Ascending aorta (tissue), 2 donors: ENCODE measurements around the gene KIF16B. TPM values are rescaled to one million over a fixed set of nuclear protein-coding genes. Genes with fewer than 3 reads are reported as not detected.

ENCODE experiments used
- DNase-seq, 2 donors: peaks; one replicate each; pipeline ENCODE4 v3.0.0-alpha.2; 2019; ENCODE audit warnings: low spot score in 2 of 2
- H3K27ac ChIP-seq, 2 donors: fragments of 200-600 bp; sonication (generic); one replicate each; pipeline ENCODE4 v1.5.1; 2016 to 2017; ENCODE audit warnings: mild to moderate bottlenecking in 1 of 2
- H3K27me3 ChIP-seq: fragments of 200-600 bp; sonication (generic); one replicate; pipeline ENCODE4 v1.5.1; 2017
- H3K36me3 ChIP-seq, 2 donors: fragments of 200-600 bp; sonication (generic); one replicate each; pipeline ENCODE4 v1.5.1; 2016
- H3K4me1 ChIP-seq, 2 donors: fragments of 200-600 bp; sonication (generic); one replicate each; pipeline ENCODE4 v1.5.1; 2016 to 2017; ENCODE audit warnings: mild to moderate bottlenecking in 1 of 2
- H3K4me3 ChIP-seq, 2 donors: fragments of 200-600 bp; sonication (generic); one replicate each; pipeline ENCODE4 v1.5.1; 2016 to 2017; ENCODE audit warnings: mild to moderate bottlenecking in 1 of 2
- H3K9me3 ChIP-seq, 2 donors: fragments of 200-600 bp; sonication (generic); one replicate each; pipeline ENCODE4 v1.5.1; 2016
- CTCF ChIP-seq, 3 experiments: fragments of 200-600 bp in 2 of 3; fragments of 450-650 bp in 1 of 3; sonication (generic) in 2 of 3; IDR thresholded peaks; one replicate each; pipeline ENCODE4 v1.5.1; 2016 to 2019; ENCODE audit warnings: antibody characterized with exemption in 3 of 3, mild to moderate bottlenecking in 1 of 3, moderate library complexity in 1 of 3
- intact Hi-C: fragments of 100-400 bp; cut with DNase I; formaldehyde crosslinking; loops from one replicate; pipeline ENCODE4 v1.15.1; 2023
- total RNA-seq: library from RNA; depleted of rRNA; stranded (reverse); fragments of >200 nt; gene quantifications from one replicate; pipeline ENCODE4 v1.1.0, GENCODE V29; 2016

KIF16B gene
- total RNA-seq, 1 donor from 2014 or later: 6.3 TPM

- intact Hi-C loops: no loop called here
- Histone ChIP-seq H3K9me3 (peaks cover 0 to 4% of the 10 kb centered on the region in 2 donors), H3K4me3 (no peak overlapping the region), H3K27ac (no peak overlapping the region), H3K27me3 (no peaks in the 10 kb centered on the region), H3K36me3 (peaks cover 2 to 24% of the 10 kb centered on the region in 2 donors), H3K4me1 (no peaks in the 10 kb centered on the region)
- DNase-seq: no peak
- TF ChIP-seq CTCF (IDR thresholded peaks at IDR 0.05): no peak
Observed at GRCh38 chr20:16407251-16408067, 165.8 kb downstream of the KIF16B start.

GRCh38 chr20:16405254-16405653 lies 168.0 kb downstream of the KIF16B start:
- peaks cover 2 to 17% of the 10 kb centered on the region in 2 donors for H3K36me3 ChIP-seq
- no peak overlapping the region for H3K4me3 ChIP-seq
- no peak for TF ChIP-seq CTCF (IDR thresholded peaks at IDR 0.05)
- H3K4me1 ChIP-seq: no peaks in the 10 kb centered on the region
- no peak for DNase-seq
- no peaks in the 10 kb centered on the region for H3K27me3 ChIP-seq
- no peak overlapping the region for H3K27ac ChIP-seq
- no peaks in the 10 kb centered on the region for H3K9me3 ChIP-seq
- intact Hi-C loops: no loop called here

GRCh38 chr20:16404640-16405039 lies 168.6 kb downstream of the KIF16B start:
- intact Hi-C loops: no loop called here
- H3K4me1 ChIP-seq: no peaks in the 10 kb centered on the region
- no peaks in the 10 kb centered on the region for H3K9me3 ChIP-seq
- no peak overlapping the region for H3K4me3 ChIP-seq
- H3K27ac ChIP-seq: no peak overlapping the region
- H3K36me3 ChIP-seq: peaks cover 2 to 17% of the 10 kb centered on the region in 2 donors
- TF ChIP-seq CTCF (IDR thresholded peaks at IDR 0.05): no peak
- no peak for DNase-seq
- H3K27me3 ChIP-seq: no peaks in the 10 kb centered on the region

- Histone ChIP-seq H3K4me3 (no peak overlapping the region), H3K36me3 (peaks cover 2 to 17% of the 10 kb centered on the region in 2 donors)
- no peak for TF ChIP-seq CTCF (IDR thresholded peaks at IDR 0.05)
Observed at GRCh38 chr20:16404171-16404570, 169.1 kb downstream of the KIF16B start.

GRCh38 chr20:16400234-16400633 lies 173.0 kb downstream of the KIF16B start:
- Histone ChIP-seq H3K9me3 (no peaks in the 10 kb centered on the region), H3K36me3 (peaks cover 2 to 8% of the 10 kb centered on the region in 2 donors), H3K4me1 (peaks cover 0 to 5% of the 10 kb centered on the region in 2 donors), H3K27me3 (no peaks in the 10 kb centered on the region), H3K27ac (no peak overlapping the region), H3K4me3 (no peak overlapping the region)
- intact Hi-C loops: no loop called here
- no peak for DNase-seq
- no peak for TF ChIP-seq CTCF (IDR thresholded peaks at IDR 0.05)

More at GRCh38 chr20:16404171-16404570, 169.1 kb downstream of the KIF16B start:
- intact Hi-C loops: no loop called here
- DNase-seq: no peak
- H3K9me3 ChIP-seq: no peaks in the 10 kb centered on the region
- no peaks in the 10 kb centered on the region for H3K27me3 ChIP-seq
- no peak overlapping the region for H3K27ac ChIP-seq
- no peaks in the 10 kb centered on the region for H3K4me1 ChIP-seq
